AG04450 (cell line): Measurements from ENCODE around the gene PDK4. TPM values are rescaled to one million over a fixed set of nuclear protein-coding genes. Genes with fewer than 3 reads are reported as not detected.

ENCODE experiments used
- CTCF ChIA-PET: fragments of 300-600, 350-600 bp; formaldehyde crosslinking; extraction: SDS; loops from one replicate; lab custom pipeline; 2022; ENCODE audit warnings: antibody characterized with exemption, inconsistent platforms; lab: Charles Lee
- POLR2A ChIA-PET: fragments of 350-600 bp; formaldehyde crosslinking; extraction: SDS; loops from one replicate; lab custom pipeline; 2021; ENCODE audit warnings: antibody characterized with exemption, inconsistent platforms; lab: Yijun Ruan, JAX
- DNase-seq: peaks from one replicate; pipeline ENCODE4 v3.0.0-alpha.2; 2011; ENCODE audit warnings: low read depth, low spot score
- H3K27ac ChIP-seq: one replicate; pipeline ENCODE4 v1.5.1; 2012; ENCODE audit warnings: low read depth, low read length, control low read depth
- H3K27me3 ChIP-seq: one replicate; pipeline ENCODE4 v1.6.0; 2012; ENCODE audit warnings: low read length; ENCODE audit not compliant: control insufficient read depth, insufficient read depth
- H3K4me3 ChIP-seq: 2 replicates; pipeline ENCODE4 v1.5.1; 2011; ENCODE audit warnings: mild to moderate bottlenecking, low read depth, low read length, control low read depth
- H3K9me3 ChIP-seq: 2 replicates; pipeline ENCODE4 v1.5.1; 2012; ENCODE audit warnings: low read length; ENCODE audit not compliant: control insufficient read depth, insufficient read depth
- CTCF ChIP-seq: IDR thresholded peaks from 2 replicates; pipeline ENCODE4 v1.5.1; 2011; ENCODE audit warnings: low read depth, low read length, control low read depth, inconsistent platforms
- polyA plus RNA-seq: library from polyadenylated mRNA; depleted of rRNA; stranded (reverse); fragments of >200 nt; gene quantifications from 2 replicates; pipeline ENCODE4 v1.2.3, GENCODE V29; 2011

Gene PDK4
- polyA plus RNA-seq, 1 experiment = 0.05 TPM

DNA sequence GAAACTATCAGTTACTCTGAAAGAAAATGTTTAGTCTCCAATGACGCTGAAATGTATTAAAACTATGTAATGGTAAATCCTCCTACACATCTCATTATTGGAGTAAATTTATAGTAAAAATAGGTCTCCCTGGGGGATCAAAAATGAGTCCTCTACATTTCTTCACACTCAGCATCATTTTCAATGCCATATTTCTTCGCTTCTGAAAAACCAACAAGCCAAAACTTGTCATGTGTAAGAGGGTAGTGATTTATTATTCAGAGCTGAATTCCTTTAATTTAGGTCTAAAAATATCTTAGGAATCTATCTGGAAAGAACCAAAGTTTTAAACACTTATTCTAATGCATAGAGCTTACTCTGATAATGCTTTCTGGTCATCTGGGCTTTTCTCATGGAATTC, 3.0 kb downstream of the PDK4 start:
- H3K4me3 ChIP-seq = no peak overlapping the region
- no peak overlapping the region for H3K27ac ChIP-seq
- CTCF ChIA-PET = interaction anchor here (1.1 to 1.8 kb wide), 3 partner anchors 48 to 293 kb away, joined by 3 to 6 read pairs (median 4); no protein-coding TSS in a partner anchor
- no peak for DNase-seq
- no peak for TF ChIP-seq CTCF
- POLR2A ChIA-PET = no interaction called here
- H3K9me3 ChIP-seq = no peaks in the 10 kb centered on the region
- H3K27me3 ChIP-seq = no peaks in the 10 kb centered on the region

GRCh38 chr7:95592570-95592969, 3.7 kb downstream of the PDK4 start:
- no peak overlapping the region for H3K4me3 ChIP-seq
- TF ChIP-seq CTCF = no peak
- CTCF ChIA-PET = interaction anchor here (1.2 to 1.8 kb wide), 2 partner anchors 47 to 94 kb away, joined by 4 to 6 read pairs; no protein-coding TSS in a partner anchor

GRCh38 chr7:95590387-95591248, 5.7 kb downstream of the PDK4 start:
- CTCF ChIA-PET = no interaction called here
- no peak for DNase-seq

More at GRCh38 chr7:95592570-95592969, 3.7 kb downstream of the PDK4 start:
- Histone ChIP-seq H3K27me3 (no peaks in the 10 kb centered on the region), H3K9me3 (no peaks in the 10 kb centered on the region), H3K27ac (no peak overlapping the region)
- DNase-seq = no peak
- POLR2A ChIA-PET = no interaction called here

GRCh38 chr7:95589766-95590165, 6.5 kb downstream of the PDK4 start:
- no peaks in the 10 kb centered on the region for H3K9me3 ChIP-seq
- no peak overlapping the region for H3K27ac ChIP-seq
- ChIA-PET CTCF (no interaction called here), POLR2A (no interaction called here)
- H3K27me3 ChIP-seq = no peaks in the 10 kb centered on the region
- no peak for TF ChIP-seq CTCF
- no peak for DNase-seq
- H3K4me3 ChIP-seq = no peak overlapping the region

More at GRCh38 chr7:95590387-95591248, 5.7 kb downstream of the PDK4 start:
- Histone ChIP-seq H3K27me3 (no peaks in the 10 kb centered on the region), H3K9me3 (no peaks in the 10 kb centered on the region), H3K27ac (no peak overlapping the region), H3K4me3 (no peak overlapping the region)
- TF ChIP-seq CTCF = no peak
- POLR2A ChIA-PET = no interaction called here

DNA sequence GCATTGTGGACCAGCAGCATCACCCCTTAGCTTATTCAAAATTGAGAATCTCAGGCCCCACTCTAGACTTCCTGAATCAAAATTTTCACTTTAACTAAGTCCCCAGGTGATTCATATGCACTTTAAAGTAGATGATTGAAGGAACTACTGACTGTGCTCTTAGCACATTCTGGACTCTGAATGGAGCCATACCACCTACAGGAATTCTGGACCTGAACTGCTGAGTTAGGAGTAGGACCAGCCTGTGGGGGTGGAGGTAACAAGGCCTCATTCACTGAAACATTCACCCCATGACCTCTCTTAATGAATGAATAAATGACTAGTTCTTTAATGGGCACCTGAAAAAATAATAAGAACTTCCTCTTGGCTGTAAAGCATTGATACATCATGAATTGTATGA, 7.3 kb downstream of the PDK4 start:
- no peaks in the 10 kb centered on the region for H3K9me3 ChIP-seq
- no peak for TF ChIP-seq CTCF
- H3K27me3 ChIP-seq = no peaks in the 10 kb centered on the region
- H3K4me3 ChIP-seq = no peak overlapping the region
- ChIA-PET POLR2A (no interaction called here), CTCF (no interaction called here)
- no peak overlapping the region for H3K27ac ChIP-seq
- DNase-seq = no peak
